Neuronal stem cell (in vitro differentiated cells): ENCODE data around the gene ABCC1.

Experiments used
- DNase-seq: peaks from one replicate; pipeline ENCODE4 v3.0.0-alpha.2; 2013; ENCODE audit warnings: low spot score
- H2AFZ ChIP-seq: one replicate; pipeline ENCODE4 v1.6.1; 2013; ENCODE audit warnings: mild to moderate bottlenecking, low read length, inconsistent platforms
- H2AK5ac ChIP-seq: 2 replicates; pipeline ENCODE4 v1.6.1; 2013; ENCODE audit warnings: low read depth, mild to moderate bottlenecking, inconsistent platforms, low read length, moderate library complexity, mixed read lengths
- H2BK120ac ChIP-seq: 2 replicates; pipeline ENCODE4 v1.6.1; 2013; ENCODE audit warnings: low read depth, mild to moderate bottlenecking, inconsistent platforms, low read length, moderate library complexity, mixed read lengths
- H2BK12ac ChIP-seq: one replicate; pipeline ENCODE4 v1.6.1; 2013; ENCODE audit warnings: low read length, inconsistent platforms
- H2BK15ac ChIP-seq: 2 replicates; pipeline ENCODE4 v1.6.1; 2013; ENCODE audit warnings: mild to moderate bottlenecking, low read length, inconsistent platforms, mixed read lengths
- H2BK5ac ChIP-seq: one replicate; pipeline ENCODE4 v1.6.1; 2013; ENCODE audit warnings: inconsistent platforms, mild to moderate bottlenecking, low read length, moderate library complexity
- H3K14ac ChIP-seq: one replicate; pipeline ENCODE4 v1.6.1; 2013; ENCODE audit warnings: low read length, inconsistent platforms
- H3K18ac ChIP-seq: 2 replicates; pipeline ENCODE4 v1.6.1; 2013; ENCODE audit warnings: low read length, inconsistent platforms
- H3K23ac ChIP-seq: 2 replicates; pipeline ENCODE4 v1.6.1; 2013; ENCODE audit warnings: low read depth, mild to moderate bottlenecking, mixed read lengths, low read length, inconsistent platforms; ENCODE audit not compliant: poor library complexity
- H3K27ac ChIP-seq: replicated peaks from 3 replicates; pipeline ENCODE4 v1.5.1; 2013; ENCODE audit warnings: low read length, inconsistent platforms
- H3K27me3 ChIP-seq, 3 experiments: 2 replicates each; pipeline ENCODE4 v1.6.1; 2013; ENCODE audit warnings: low read length in 3 of 3, mild to moderate bottlenecking in 2 of 3, inconsistent platforms in 1 of 3, low read depth in 1 of 3, mixed read lengths in 1 of 3, moderate library complexity in 1 of 3; ENCODE audit not compliant: control insufficient read depth in 3 of 3, insufficient read depth in 3 of 3
- H3K36me3 ChIP-seq, 2 donors: replicated peaks in 1 of 2; 2 replicates each; pipeline ENCODE4 v1.6.1; 2013; ENCODE audit warnings: low read length in 2 of 2; ENCODE audit not compliant: control insufficient read depth in 2 of 2, insufficient read depth in 2 of 2
- H3K4ac ChIP-seq: 2 replicates; pipeline ENCODE4 v1.6.1; 2013; ENCODE audit warnings: inconsistent platforms, mild to moderate bottlenecking, low read length, moderate library complexity
- H3K4me1 ChIP-seq, 2 donors: 1 replicate in 1 of 2; 2 replicates in 1 of 2; pipeline ENCODE4 v1.6.1; 2013; ENCODE audit warnings: low read length in 2 of 2, low read depth in 1 of 2; ENCODE audit not compliant: control insufficient read depth in 2 of 2, insufficient read depth in 1 of 2
- H3K4me2 ChIP-seq: one replicate; pipeline ENCODE4 v1.6.1; 2013; ENCODE audit warnings: mild to moderate bottlenecking, low read length, inconsistent platforms; ENCODE audit not compliant: insufficient read depth, poor library complexity, severe bottlenecking
- H3K4me3 ChIP-seq, 2 donors: 2 replicates each; pipeline ENCODE4 v1.5.1; 2013; ENCODE audit warnings: low read length in 2 of 2, mild to moderate bottlenecking in 2 of 2, inconsistent platforms in 1 of 2, moderate library complexity in 1 of 2
- H3K79me1 ChIP-seq: one replicate; pipeline ENCODE4 v1.6.1; 2013; ENCODE audit warnings: low read depth, mild to moderate bottlenecking, inconsistent platforms, low read length, moderate library complexity
- H3K9ac ChIP-seq: one replicate; pipeline ENCODE4 v1.6.1; 2013; ENCODE audit warnings: mild to moderate bottlenecking, low read depth, low read length, inconsistent platforms; ENCODE audit not compliant: poor library complexity
- H3K9me3 ChIP-seq, 2 donors: replicated peaks in 1 of 2; 2 replicates each; pipeline versions ENCODE3 to v1.6.1; 2013; ENCODE audit warnings: low read length in 2 of 2, mild to moderate bottlenecking in 2 of 2, inconsistent platforms in 1 of 2, low read depth in 1 of 2, mixed read lengths in 1 of 2, moderate library complexity in 1 of 2; ENCODE audit not compliant: control insufficient read depth in 2 of 2, insufficient read depth in 1 of 2
- H4K8ac ChIP-seq: one replicate; pipeline ENCODE4 v1.6.1; 2013; ENCODE audit warnings: low read depth, mild to moderate bottlenecking, inconsistent platforms, low read length, moderate library complexity
- H4K91ac ChIP-seq: one replicate; pipeline ENCODE4 v1.6.1; 2013; ENCODE audit warnings: low read length, low read depth, mild to moderate bottlenecking, inconsistent platforms; ENCODE audit not compliant: poor library complexity
- WGBS, 2 donors: extraction: QIAGEN DNeasy Blood & Tissue Kit; methylation state at CpG; one replicate each; pipeline ENCODE4 v1.1.7; 2013; ENCODE audit warnings: missing lambda C conversion rate in 2 of 2, mixed read lengths in 1 of 2; ENCODE audit not compliant: insufficient read length in 2 of 2, insufficient replicate concordance in 1 of 2; ENCODE audit errors: extremely low coverage in 2 of 2; 5-methylcytosine and 5-hydroxymethylcytosine counted together

ABCC1 gene

DNA sequence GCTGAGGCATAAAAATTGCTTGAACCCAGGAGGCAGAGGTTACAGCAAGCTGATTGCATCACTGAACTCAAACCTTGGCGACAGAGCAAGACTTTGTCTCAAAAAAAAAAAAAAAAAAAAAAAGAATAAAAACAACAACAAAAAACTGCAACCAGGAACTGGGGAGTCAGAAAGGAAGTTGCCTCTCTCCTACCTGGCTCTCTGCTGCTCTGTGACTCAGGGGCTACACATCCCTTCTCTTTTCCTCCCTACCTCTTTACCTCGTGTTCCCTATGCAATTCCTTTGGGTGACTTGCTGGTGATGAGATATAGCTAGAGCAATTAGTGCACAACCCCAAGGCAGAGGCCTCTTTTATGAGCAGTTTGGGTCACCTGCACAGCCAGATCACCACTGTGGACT lies 95.9 kb downstream of the ABCC1 start:
- H4K8ac ChIP-seq = no peak overlapping the region
- no peak overlapping the region for H2AK5ac ChIP-seq
- H3K4me2 ChIP-seq = no peak overlapping the region
- peaks cover 11 to 33% of the 10 kb centered on the region in 2 donors for H3K36me3 ChIP-seq
- H3K9me3 ChIP-seq = no peaks in the 10 kb centered on the region
- no peak overlapping the region for H3K4me3 ChIP-seq
- no peak overlapping the region for H3K4ac ChIP-seq
- H3K18ac ChIP-seq = no peak overlapping the region
- H2BK5ac ChIP-seq = no peak overlapping the region
- H3K79me1 ChIP-seq = no peaks in the 10 kb centered on the region
- no peak overlapping the region for H3K9ac ChIP-seq
- DNase-seq = no peak
- no peak overlapping the region for H2BK15ac ChIP-seq
- H2BK120ac ChIP-seq = no peak overlapping the region
- H2AFZ ChIP-seq = no peak overlapping the region
- no peak overlapping the region for H3K14ac ChIP-seq
- no peak overlapping the region for H2BK12ac ChIP-seq
- H3K27ac ChIP-seq = no peak overlapping the region
- H3K27me3 ChIP-seq = no peaks in the 10 kb centered on the region
- H3K4me1 ChIP-seq = peaks cover 0 to 6% of the 10 kb centered on the region in 2 donors
- no peak overlapping the region for H3K23ac ChIP-seq
- H4K91ac ChIP-seq = no peak overlapping the region
- no CpG with 5 or more reads among the region's 2 CpGs for WGBS, 2 donors

DNA sequence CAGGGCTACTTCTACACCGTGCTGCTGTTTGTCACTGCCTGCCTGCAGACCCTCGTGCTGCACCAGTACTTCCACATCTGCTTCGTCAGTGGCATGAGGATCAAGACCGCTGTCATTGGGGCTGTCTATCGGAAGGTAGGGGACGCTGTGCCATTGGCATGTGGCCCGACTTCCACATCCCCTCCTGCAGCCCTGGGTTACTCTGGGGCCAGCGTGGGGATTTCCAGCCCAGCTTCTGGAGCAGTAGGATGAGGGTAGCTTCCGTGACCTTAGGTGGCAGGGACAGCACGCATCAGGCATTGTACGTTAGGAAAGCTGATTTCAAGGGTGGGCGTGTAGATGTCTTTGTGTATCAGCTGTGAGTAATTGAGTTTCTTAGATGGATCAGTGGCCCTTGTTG lies 96.5 kb downstream of the ABCC1 start:
- Histone ChIP-seq H3K79me1 (no peaks in the 10 kb centered on the region), H3K27me3 (no peaks in the 10 kb centered on the region), H3K4ac (no peak overlapping the region), H4K8ac (no peak overlapping the region), H3K4me3 (no peak overlapping the region), H3K4me2 (no peak overlapping the region), H2AFZ (no peak overlapping the region), H2BK5ac (no peak overlapping the region), H3K36me3 (peaks cover 11 to 33% of the 10 kb centered on the region in 2 donors), H2BK12ac (no peak overlapping the region), H3K14ac (no peak overlapping the region), H2AK5ac (no peak overlapping the region), H3K9me3 (no peaks in the 10 kb centered on the region), H2BK15ac (no peak overlapping the region), H3K9ac (peak overlapping the region; percentile 30), H3K4me1 (peaks cover 0 to 6% of the 10 kb centered on the region in 2 donors), H3K23ac (no peak overlapping the region), H4K91ac (no peak overlapping the region), H3K18ac (no peak overlapping the region), H3K27ac (no peak overlapping the region), H2BK120ac (no peak overlapping the region)
- no CpG with 5 or more reads among the region's 12 CpGs for WGBS, 2 donors
- DNase-seq = no peak

GRCh38 chr16:16047761-16048160 lies 98.3 kb downstream of the ABCC1 start:
- H3K23ac ChIP-seq = peak overlapping the region; percentile 13
- WGBS, 2 donors = no CpG with 5 or more reads among the region's 11 CpGs

GRCh38 chr16:16048904-16049582 lies 99.6 kb downstream of the ABCC1 start:
- H3K14ac ChIP-seq = no peak overlapping the region
- no peaks in the 10 kb centered on the region for H3K4me1 ChIP-seq
- no peak overlapping the region for H2BK12ac ChIP-seq
- no peak overlapping the region for H3K4me2 ChIP-seq
- no peak overlapping the region for H2AK5ac ChIP-seq
- H3K27me3 ChIP-seq = no peaks in the 10 kb centered on the region
- H2BK120ac ChIP-seq = no peak overlapping the region
- H3K4me3 ChIP-seq = no peak overlapping the region
- no peak overlapping the region for H2AFZ ChIP-seq
- H3K27ac ChIP-seq = no peak overlapping the region
- no peak overlapping the region for H3K9ac ChIP-seq
- WGBS, 2 donors = no CpG with 5 or more reads among the region's 6 CpGs
- no peaks in the 10 kb centered on the region for H3K79me1 ChIP-seq
- H3K4ac ChIP-seq = no peak overlapping the region
- no peak overlapping the region for H2BK15ac ChIP-seq
- H3K9me3 ChIP-seq = no peaks in the 10 kb centered on the region
- peaks cover 11 to 41% of the 10 kb centered on the region in 2 donors for H3K36me3 ChIP-seq
- H3K18ac ChIP-seq = no peak overlapping the region
- H4K8ac ChIP-seq = no peak overlapping the region
- H4K91ac ChIP-seq = no peak overlapping the region
- no peak overlapping the region for H2BK5ac ChIP-seq
- DNase-seq = no peak
- no peak overlapping the region for H3K23ac ChIP-seq

More at GRCh38 chr16:16047761-16048160, 98.3 kb downstream of the ABCC1 start:
- Histone ChIP-seq H2BK15ac (no peak overlapping the region), H2BK5ac (no peak overlapping the region), H2AFZ (no peak overlapping the region), H3K4me3 (no peak overlapping the region), H3K18ac (no peak overlapping the region), H2AK5ac (peak overlapping the region; percentile 34), H3K4me1 (no peaks in the 10 kb centered on the region), H3K36me3 (peaks cover 11 to 39% of the 10 kb centered on the region in 2 donors), H3K79me1 (no peaks in the 10 kb centered on the region), H3K4ac (no peak overlapping the region), H4K91ac (no peak overlapping the region), H2BK12ac (no peak overlapping the region), H4K8ac (no peak overlapping the region), H3K27me3 (no peaks in the 10 kb centered on the region), H3K9ac (no peak overlapping the region), H3K4me2 (no peak overlapping the region), H3K14ac (no peak overlapping the region), H3K9me3 (no peaks in the 10 kb centered on the region), H3K27ac (no peak overlapping the region), H2BK120ac (no peak overlapping the region)
- no peak for DNase-seq
